Measurements from ENCODE around the gene FBXO34.

- no peak for TF ChIP-seq CUX1 (IDR thresholded peaks at IDR 0.05; ENCODE audit: insufficient replicate concordance, low read depth, low read length)
- TF ChIP-seq POLR2A (IDR thresholded peaks at IDR 0.05; ENCODE audit: low read depth, low read length), result no peak
- TF ChIP-seq REST (IDR thresholded peaks at IDR 0.05; ENCODE audit: low read depth, low read length), result no peak
- no peak for TF ChIP-seq FOS (IDR thresholded peaks at IDR 0.05; ENCODE audit: borderline replicate concordance, extremely low read depth, insufficient read length)
- TF ChIP-seq USF2 (IDR thresholded peaks at IDR 0.05; ENCODE audit: borderline replicate concordance, low read depth, low read length), result no peak
- no peak for TF ChIP-seq CTCF (IDR thresholded peaks at IDR 0.05 in 2 of 3, conservative IDR thresholded peaks at IDR 0.05 in 1 of 3; ENCODE audit: control insufficient read depth in 2 of 3, extremely low read depth in 1 of 3, insufficient read depth in 1 of 3, low read depth in 3 of 3, low read length in 3 of 3)
These were observed 2.9 kb downstream of the FBXO34 start for GRCh38 chr14:55274146-55274545.

All from GM12878 (cell line).